Neural cell (in vitro differentiated cells): Measurements from ENCODE around the gene MGAT5B. TPM values are rescaled to one million over a fixed set of nuclear protein-coding genes. Genes with fewer than 3 reads are reported as not detected.

Experiments used
- H2AFZ ChIP-seq: fragments of 200-600, 300-800 bp; sonication (generic), shearing (Covaris generic); 2 replicates; pipeline ENCODE4 v1.6.0; 2014; ENCODE audit warnings: low read depth, mild to moderate bottlenecking, antibody characterized with exemption, low read length, moderate library complexity
- H3F3A ChIP-seq: fragments of 200-600 bp; shearing (Covaris generic); 2 replicates; pipeline ENCODE4 v1.6.1; 2016; ENCODE audit warnings: mild to moderate bottlenecking, moderate library complexity, mixed read lengths, antibody characterized with exemption, low read length; ENCODE audit not compliant: insufficient read depth, poor library complexity, severe bottlenecking
- H3K27ac ChIP-seq: fragments of 200-600, 300-800 bp; sonication (generic), shearing (Covaris generic); 2 replicates; pipeline ENCODE4 v1.5.1; 2014; ENCODE audit warnings: mild to moderate bottlenecking, low read length, moderate library complexity
- H3K27me3 ChIP-seq: fragments of 300-800, 200-600 bp; sonication (generic), shearing (Covaris generic); 2 replicates; pipeline ENCODE4 v1.6.0; 2014; ENCODE audit warnings: mild to moderate bottlenecking, low read depth, low read length, moderate library complexity; ENCODE audit not compliant: insufficient read depth
- H3K36me3 ChIP-seq: fragments of 300-800, 200-600 bp; sonication (generic), shearing (Covaris generic); 2 replicates; pipeline ENCODE4 v1.5.1; 2014; ENCODE audit warnings: mild to moderate bottlenecking, antibody characterized with exemption, low read length, moderate library complexity; ENCODE audit not compliant: insufficient read depth
- H3K4me2 ChIP-seq: fragments of 300-800, 200-600 bp; sonication (generic), shearing (Covaris generic); 2 replicates; pipeline ENCODE4 v1.6.0; 2014; ENCODE audit warnings: mild to moderate bottlenecking, low read length
- H3K4me3 ChIP-seq: fragments of 300-800, 200-600 bp; sonication (generic), shearing (Covaris generic); 2 replicates; pipeline ENCODE4 v1.5.1; 2014; ENCODE audit warnings: mild to moderate bottlenecking, low read length, moderate library complexity
- H3K79me2 ChIP-seq: fragments of 200-600 bp; shearing (Covaris generic); replicated peaks from 2 replicates; pipeline ENCODE4 v1.6.0; 2014; ENCODE audit warnings: mild to moderate bottlenecking, low read length, moderate library complexity; ENCODE audit not compliant: insufficient read depth
- H3K9ac ChIP-seq: fragments of 300-800, 200-600 bp; sonication (generic), shearing (Covaris generic); 2 replicates; pipeline ENCODE4 v1.6.1; 2016; ENCODE audit warnings: mild to moderate bottlenecking, low read length, mixed read lengths
- H3K9me2 ChIP-seq: fragments of 200-600 bp; shearing (Covaris generic); 2 replicates; pipeline ENCODE4 v1.6.1; 2016; ENCODE audit warnings: mild to moderate bottlenecking, low read length, mixed read lengths; ENCODE audit not compliant: insufficient read depth
- H3K9me3 ChIP-seq: fragments of 200-600, 300-800 bp; sonication (generic), shearing (Covaris generic); 2 replicates; pipeline ENCODE4 v1.6.1; 2016; ENCODE audit warnings: mild to moderate bottlenecking, mixed run types, low read length, moderate library complexity, mixed read lengths
- H4K20me1 ChIP-seq: fragments of 200-600 bp; shearing (Covaris generic); 2 replicates; pipeline ENCODE4 v1.6.1; 2016; ENCODE audit warnings: mild to moderate bottlenecking, mixed run types; ENCODE audit not compliant: insufficient read depth
- CTCF ChIP-seq: fragments of 450-650 bp; IDR thresholded peaks from 2 replicates; pipeline ENCODE4 v1.5.1; 2014; ENCODE audit warnings: antibody characterized with exemption, mild to moderate bottlenecking, moderate library complexity; ENCODE audit not compliant: poor library complexity, severe bottlenecking
- EP300 ChIP-seq: fragments of 450-650 bp; conservative IDR thresholded peaks from 2 replicates; pipeline ENCODE4 v1.6.1; 2014; ENCODE audit warnings: antibody characterized with exemption, mild to moderate bottlenecking, moderate library complexity; ENCODE audit not compliant: poor library complexity, severe bottlenecking
- EZH2 ChIP-seq: fragments of 200-600, 300-800 bp; shearing (Covaris generic), sonication (generic); IDR thresholded peaks from 2 replicates; pipeline ENCODE4 v1.6.1; 2014; ENCODE audit warnings: antibody characterized with exemption, low read length, borderline replicate concordance, mild to moderate bottlenecking; ENCODE audit not compliant: insufficient read depth, poor library complexity, severe bottlenecking
- MXI1 ChIP-seq: fragments of 450-650 bp; conservative IDR thresholded peaks from 2 replicates; pipeline ENCODE4 v1.6.1; 2014; ENCODE audit warnings: antibody characterized with exemption, mild to moderate bottlenecking; ENCODE audit not compliant: poor library complexity, severe bottlenecking
- POLR2AphosphoS5 ChIP-seq: IDR thresholded peaks from 2 replicates; pipeline ENCODE4 v1.6.1; 2012
- RAD21 ChIP-seq: fragments of 450-650 bp; conservative IDR thresholded peaks from 2 replicates; pipeline ENCODE4 v1.6.1; 2014; ENCODE audit warnings: antibody characterized with exemption, mild to moderate bottlenecking, moderate library complexity
- SMC3 ChIP-seq: fragments of 450-650 bp; conservative IDR thresholded peaks from 2 replicates; pipeline ENCODE4 v1.6.1; 2014; ENCODE audit warnings: antibody characterized with exemption, mild to moderate bottlenecking, moderate library complexity; ENCODE audit not compliant: poor library complexity
- TAF1 ChIP-seq: IDR thresholded peaks from 2 replicates; pipeline ENCODE4 v1.6.1; 2012; ENCODE audit warnings: low read depth
- polyA plus RNA-seq: library from polyadenylated mRNA; depleted of rRNA; stranded (reverse); fragments of >200 nt; gene quantifications from 2 replicates; pipeline ENCODE4 v1.2.3, GENCODE V29; 2014
- TF ChIP-seq, protein P1 (sequence below): IDR thresholded peaks from 2 replicates; pipeline ENCODE4 v1.6.1; 2012; ENCODE audit warnings: borderline replicate concordance

Gene MGAT5B
- polyA plus RNA-seq, 1 donor from 2014 or later, result 8.8 TPM

DNA sequence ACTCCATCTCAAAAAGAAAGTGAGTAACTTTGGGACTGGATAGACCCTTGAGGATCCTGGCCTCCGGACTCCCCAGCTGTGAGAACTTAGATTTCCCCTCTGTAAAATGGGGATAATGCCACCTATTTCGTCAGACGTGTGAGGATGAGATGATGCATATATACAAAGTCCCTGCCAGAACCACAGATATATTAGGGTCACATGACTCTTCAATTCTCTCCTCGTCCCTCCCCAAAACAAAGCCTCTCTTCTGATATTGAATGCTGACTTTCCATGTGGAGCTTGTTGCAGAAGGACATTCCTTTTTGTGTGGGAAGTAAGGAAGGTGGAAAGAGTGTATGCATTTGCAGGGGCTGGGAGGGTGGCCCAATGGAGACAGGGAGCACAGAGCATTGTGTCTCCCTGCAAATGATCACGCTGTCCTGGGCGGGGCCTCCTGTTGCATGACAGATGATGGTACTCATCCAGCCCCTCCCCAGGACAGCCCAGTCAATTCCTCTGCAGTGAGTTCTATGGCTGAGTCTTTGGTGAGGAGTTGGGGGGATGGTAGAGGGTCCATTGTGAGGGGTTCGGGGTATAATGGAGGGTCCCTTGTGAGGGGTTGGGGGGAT is 35.1 kb upstream of the MGAT5B start:
- no peak overlapping the region for H3K9ac ChIP-seq
- no peaks in the 10 kb centered on the region for H3F3A ChIP-seq
- TF ChIP-seq RAD21 (no peak), SMC3 (no peak), EZH2 (no peak), EP300 (no peak), CTCF (no peak), TAF1 (no peak), MXI1 (no peak), POLR2AphosphoS5 (no peak)
- TF ChIP-seq, protein P1, sequence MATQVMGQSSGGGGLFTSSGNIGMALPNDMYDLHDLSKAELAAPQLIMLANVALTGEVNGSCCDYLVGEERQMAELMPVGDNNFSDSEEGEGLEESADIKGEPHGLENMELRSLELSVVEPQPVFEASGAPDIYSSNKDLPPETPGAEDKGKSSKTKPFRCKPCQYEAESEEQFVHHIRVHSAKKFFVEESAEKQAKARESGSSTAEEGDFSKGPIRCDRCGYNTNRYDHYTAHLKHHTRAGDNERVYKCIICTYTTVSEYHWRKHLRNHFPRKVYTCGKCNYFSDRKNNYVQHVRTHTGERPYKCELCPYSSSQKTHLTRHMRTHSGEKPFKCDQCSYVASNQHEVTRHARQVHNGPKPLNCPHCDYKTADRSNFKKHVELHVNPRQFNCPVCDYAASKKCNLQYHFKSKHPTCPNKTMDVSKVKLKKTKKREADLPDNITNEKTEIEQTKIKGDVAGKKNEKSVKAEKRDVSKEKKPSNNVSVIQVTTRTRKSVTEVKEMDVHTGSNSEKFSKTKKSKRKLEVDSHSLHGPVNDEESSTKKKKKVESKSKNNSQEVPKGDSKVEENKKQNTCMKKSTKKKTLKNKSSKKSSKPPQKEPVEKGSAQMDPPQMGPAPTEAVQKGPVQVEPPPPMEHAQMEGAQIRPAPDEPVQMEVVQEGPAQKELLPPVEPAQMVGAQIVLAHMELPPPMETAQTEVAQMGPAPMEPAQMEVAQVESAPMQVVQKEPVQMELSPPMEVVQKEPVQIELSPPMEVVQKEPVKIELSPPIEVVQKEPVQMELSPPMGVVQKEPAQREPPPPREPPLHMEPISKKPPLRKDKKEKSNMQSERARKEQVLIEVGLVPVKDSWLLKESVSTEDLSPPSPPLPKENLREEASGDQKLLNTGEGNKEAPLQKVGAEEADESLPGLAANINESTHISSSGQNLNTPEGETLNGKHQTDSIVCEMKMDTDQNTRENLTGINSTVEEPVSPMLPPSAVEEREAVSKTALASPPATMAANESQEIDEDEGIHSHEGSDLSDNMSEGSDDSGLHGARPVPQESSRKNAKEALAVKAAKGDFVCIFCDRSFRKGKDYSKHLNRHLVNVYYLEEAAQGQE, result no peak
- no peak overlapping the region for H2AFZ ChIP-seq
- no peaks in the 10 kb centered on the region for H4K20me1 ChIP-seq
- H3K27me3 ChIP-seq, result no peaks in the 10 kb centered on the region
- no peak overlapping the region for H3K27ac ChIP-seq
- H3K4me2 ChIP-seq, result no peak overlapping the region
- no peaks in the 10 kb centered on the region for H3K9me3 ChIP-seq
- H3K36me3 ChIP-seq, result no peaks in the 10 kb centered on the region
- H3K4me3 ChIP-seq, result no peak overlapping the region
- H3K79me2 ChIP-seq, result no peaks in the 10 kb centered on the region
- H3K9me2 ChIP-seq, result no peaks in the 10 kb centered on the region

DNA sequence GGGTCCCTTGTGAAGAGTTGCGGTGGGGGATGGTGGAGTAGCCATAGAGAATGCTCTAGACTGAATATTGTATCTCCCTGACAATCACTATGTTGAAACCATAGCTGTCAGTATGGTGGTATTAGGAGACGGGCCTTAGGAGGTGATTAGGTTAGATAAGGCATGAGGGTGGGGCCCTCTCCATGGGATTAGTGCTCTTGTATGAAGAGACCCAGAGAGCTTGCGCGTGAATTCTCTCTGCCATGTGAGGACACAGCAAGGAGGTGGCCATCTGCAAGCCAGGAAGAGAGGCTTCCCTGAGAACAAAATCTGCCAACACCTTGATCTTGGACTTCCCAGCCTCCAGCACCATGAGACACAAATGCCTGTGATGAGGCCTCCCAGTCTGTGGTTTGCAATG is 34.5 kb upstream of the MGAT5B start:
- Histone ChIP-seq H3K9me2 (no peaks in the 10 kb centered on the region), H3K9me3 (no peaks in the 10 kb centered on the region), H3K9ac (no peak overlapping the region), H3K4me3 (no peak overlapping the region), H4K20me1 (no peaks in the 10 kb centered on the region), H3K27ac (no peak overlapping the region), H3K4me2 (no peak overlapping the region), H3F3A (no peaks in the 10 kb centered on the region), H3K27me3 (no peaks in the 10 kb centered on the region), H3K79me2 (no peaks in the 10 kb centered on the region), H2AFZ (no peak overlapping the region), H3K36me3 (no peaks in the 10 kb centered on the region)
- TF ChIP-seq MXI1, result no peak
- TF ChIP-seq RAD21, result no peak
- no peak for TF ChIP-seq CTCF
- no peak for TF ChIP-seq POLR2AphosphoS5
- no peak for TF ChIP-seq EZH2
- TF ChIP-seq EP300, result no peak
- no peak for TF ChIP-seq SMC3
- TF ChIP-seq TAF1, result no peak
- TF ChIP-seq, protein P1, result no peak
